GM11168 (cell line): ENCODE measurements around the gene CSTF2.

Experiments used
- in situ Hi-C: fragments of 300-500 bp; cut with MboI; formaldehyde crosslinking; loops from one replicate; pipeline ENCODE4 v1.12.0; 2022; ENCODE audit warnings: low sequenced_read_pairs; ENCODE audit not compliant: unreplicated experiment

CSTF2 gene

DNA sequence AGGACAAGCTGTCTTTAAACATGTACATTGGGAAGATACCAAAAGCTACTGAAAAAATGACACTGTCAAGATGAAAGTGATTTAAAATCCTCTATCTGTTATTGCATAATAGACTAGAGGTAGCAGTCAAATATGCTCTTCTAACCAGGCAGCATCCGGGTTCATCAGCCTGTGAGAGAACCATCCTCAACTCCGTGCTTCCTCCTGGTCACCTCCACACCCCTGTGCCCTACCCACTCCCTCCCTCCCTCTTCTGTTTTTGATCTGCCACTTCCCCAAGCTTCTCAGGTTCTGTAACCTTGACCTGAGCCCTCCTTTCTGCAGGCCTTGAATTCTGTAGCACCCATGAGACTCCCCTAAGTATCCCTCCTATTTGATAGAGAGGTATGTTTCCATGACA, 48.1 kb downstream of the CSTF2 start:
- in situ Hi-C loops = no loop called here

DNA sequence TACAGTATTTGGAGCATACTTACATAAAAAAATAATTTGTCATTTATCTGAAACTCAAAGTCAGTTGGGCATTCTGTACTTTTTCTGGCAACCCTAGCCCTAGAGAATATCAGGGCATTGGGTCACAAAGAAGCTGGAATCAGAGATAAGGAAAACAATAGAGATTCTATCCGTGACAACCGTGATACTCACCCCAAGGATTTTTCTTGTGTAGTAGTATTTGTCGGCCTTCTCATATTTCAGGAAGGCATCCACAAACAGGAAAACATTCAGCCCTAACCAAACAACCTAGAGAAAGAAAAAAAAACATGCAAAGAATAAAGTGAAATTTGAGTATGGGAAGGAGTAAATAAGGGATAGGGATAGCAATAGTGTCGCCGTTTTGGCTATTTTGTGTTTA, 50.3 kb downstream of the CSTF2 start:
- in situ Hi-C loops = no loop called here

DNA sequence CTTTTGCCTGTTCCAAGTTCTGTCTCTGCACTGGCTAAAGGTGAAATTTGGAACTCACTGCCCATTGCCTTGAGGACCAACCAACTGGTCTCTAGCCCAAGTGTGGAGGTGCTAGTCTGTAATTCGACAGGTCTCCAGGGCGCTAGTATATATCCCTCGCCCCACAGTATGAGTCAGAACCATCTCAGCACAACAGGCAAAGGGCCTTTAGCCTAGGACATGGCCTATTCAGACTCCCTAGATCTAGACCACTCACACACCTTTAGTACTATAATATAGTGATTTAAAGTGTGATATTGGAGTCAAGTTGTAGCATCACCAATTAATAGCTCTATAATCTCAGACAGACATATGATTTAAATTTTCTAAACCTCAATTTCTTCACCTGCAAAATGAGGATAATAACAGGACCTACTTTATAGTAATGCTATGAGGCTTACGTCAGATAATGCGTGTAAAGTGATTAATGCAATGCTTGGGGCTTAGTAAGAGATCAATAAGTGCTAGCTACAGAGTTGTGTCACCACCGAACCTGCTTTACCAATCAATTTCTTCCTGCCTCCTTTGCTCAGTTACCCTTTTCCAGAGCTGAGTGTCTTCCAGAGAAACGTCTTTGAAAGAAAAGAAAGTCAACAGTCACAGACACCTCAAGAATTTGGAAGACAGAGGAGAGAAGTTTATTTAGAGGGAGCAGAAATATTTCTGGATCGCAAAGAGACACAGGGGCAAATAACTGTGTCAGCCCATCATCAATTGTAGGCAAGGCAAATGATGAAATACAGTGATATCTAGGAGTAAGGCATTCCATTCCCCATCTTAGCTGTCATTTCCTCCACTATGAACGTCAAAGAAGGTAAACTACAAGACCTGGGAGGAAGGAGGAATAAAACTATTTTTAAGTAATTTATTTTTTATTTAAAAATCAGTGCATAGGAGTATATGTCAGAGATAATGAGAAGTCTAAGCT, 51.7 kb downstream of the CSTF2 start:
- in situ Hi-C loops = no loop called here

DNA sequence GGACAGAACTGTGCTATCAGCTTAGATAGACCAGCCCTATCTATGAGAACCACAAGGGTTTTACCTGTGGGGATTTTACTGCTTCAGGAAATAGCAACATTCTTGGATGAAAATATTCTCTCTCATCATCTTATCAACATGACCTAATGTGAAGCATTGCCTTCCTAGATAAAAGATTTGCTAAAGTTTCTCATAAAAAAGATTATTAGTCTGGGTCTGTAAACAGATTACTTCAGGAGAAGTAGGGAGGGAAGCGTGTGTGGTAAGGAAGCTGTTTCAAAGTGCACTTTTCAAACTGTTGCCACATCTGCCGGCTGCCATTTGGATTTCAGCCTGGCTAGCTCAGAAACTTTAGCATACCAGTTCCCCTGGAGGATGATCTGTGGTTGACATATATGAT, 54.1 kb downstream of the CSTF2 start, which contains the start of gene NOX1:
TSS of gene NOX1 (minus strand) at position 35 of the 400 bp plus-strand sequence. CDS start 220 bp downstream, outside the sequence.
- in situ Hi-C loops = no loop called here

DNA sequence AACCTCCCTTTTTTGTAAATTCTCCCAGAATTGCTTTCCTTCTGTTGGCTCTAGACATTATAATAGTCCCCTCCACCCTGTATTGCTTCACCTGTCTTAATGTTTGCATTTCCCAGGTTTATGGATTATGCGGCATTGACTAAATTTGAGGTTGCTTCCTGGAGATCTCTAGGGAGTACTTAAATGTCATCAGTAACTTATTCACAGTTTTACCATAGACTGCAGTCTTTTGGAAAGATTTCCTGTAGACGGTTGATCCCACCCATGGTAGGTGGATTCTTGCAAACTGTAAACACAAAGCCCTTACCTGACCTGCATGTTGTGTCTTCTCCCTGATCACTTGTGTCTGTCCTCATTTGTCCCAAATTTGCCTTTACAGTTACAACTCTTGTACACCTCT, 60.2 kb downstream of the CSTF2 start:
- in situ Hi-C loops = loop anchor here (25.0 kb wide), 1 partner anchor 332 kb away; the partner anchor contains the start of gene DRP2

DNA sequence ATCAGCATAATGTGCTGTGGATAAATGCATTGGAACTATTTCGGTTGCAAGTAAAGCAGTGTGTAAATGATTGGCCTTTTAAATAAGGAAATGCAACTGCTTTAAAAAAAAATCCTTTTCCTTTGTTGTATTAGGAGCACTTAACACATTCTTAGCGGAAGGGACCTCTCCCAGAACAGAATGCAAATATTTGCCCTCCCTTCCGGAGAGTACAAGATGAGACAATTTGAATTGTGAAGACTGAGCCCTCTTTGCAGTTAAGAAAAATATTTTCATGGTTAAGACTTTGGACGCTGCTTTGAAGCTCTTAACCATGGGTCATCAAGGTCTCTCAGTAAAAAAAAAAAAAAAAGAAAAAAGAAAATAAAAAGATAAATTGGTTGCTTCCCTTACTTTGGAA, 63.5 kb downstream of the CSTF2 start:
- in situ Hi-C loops = loop anchor here (25.0 kb wide), 1 partner anchor 329 kb away; the partner anchor contains the start of gene DRP2
